IMR-90 (cell line): ENCODE measurements around the gene CHRNB1. TPM values are rescaled to one million over a fixed set of nuclear protein-coding genes. Genes with fewer than 3 reads are reported as not detected.

Source experiments
- ATAC-seq: fragments of 200-7000 bp; cut with Tn5 transposase; 2 replicates; pipeline ENCODE4 v1.9.1; 2020; ENCODE audit warnings: low read depth, mild to moderate bottlenecking, moderate library complexity
- BruUV-seq: library from RNA; stranded (reverse); fragments of 400-500 nt; replicated peaks from 2 replicates; lab custom pipeline; 2021; lab: Mats Ljungman, UMichigan
- CTCF ChIA-PET: fragments of 300-600 bp; formaldehyde crosslinking; extraction: SDS; loops from one replicate; lab custom pipeline; 2021; ENCODE audit warnings: antibody characterized with exemption; lab: Yijun Ruan, JAX
- POLR2A ChIA-PET: fragments of 300-600 bp; sonication (Branson Sonifier 250); formaldehyde crosslinking; loops from one replicate; lab custom pipeline; 2022; ENCODE audit warnings: antibody characterized with exemption; ENCODE audit not compliant: unreplicated experiment; lab: Charles Lee
- DNase-seq: peaks from one replicate; pipeline ENCODE4 v3.0.0; 2013
- H2AFZ ChIP-seq: replicated peaks from 2 replicates; pipeline ENCODE3; 2013; ENCODE audit warnings: low read length, mild to moderate bottlenecking; ENCODE audit not compliant: poor library complexity
- H2AK5ac ChIP-seq: 2 replicates; pipeline ENCODE4 v1.6.1; 2013; ENCODE audit warnings: low read depth, low read length, inconsistent platforms
- H2AK9ac ChIP-seq: replicated peaks from 2 replicates; pipeline ENCODE3; 2013; ENCODE audit warnings: mild to moderate bottlenecking, low read depth, low read length, moderate library complexity; ENCODE audit not compliant: poor library complexity
- H2BK120ac ChIP-seq: 2 replicates; pipeline ENCODE4 v1.6.1; 2013; ENCODE audit warnings: low read depth, low read length, inconsistent platforms
- H2BK15ac ChIP-seq: 3 replicates; pipeline ENCODE4 v1.6.1; 2013; ENCODE audit warnings: low read depth, low read length, inconsistent platforms
- H2BK20ac ChIP-seq: 2 replicates; pipeline ENCODE4 v1.6.1; 2013; ENCODE audit warnings: low read depth, mild to moderate bottlenecking, inconsistent platforms, low read length, moderate library complexity
- H2BK5ac ChIP-seq: 2 replicates; pipeline ENCODE4 v1.6.1; 2013; ENCODE audit warnings: mild to moderate bottlenecking, low read depth, low read length, inconsistent platforms; ENCODE audit not compliant: poor library complexity, severe bottlenecking
- H3K14ac ChIP-seq: replicated peaks from 2 replicates; pipeline ENCODE4 v1.6.1; 2013; ENCODE audit warnings: low read depth, low read length, inconsistent platforms
- H3K18ac ChIP-seq: 2 replicates; pipeline ENCODE4 v1.6.1; 2013; ENCODE audit warnings: low read depth, low read length, control low read depth
- H3K23ac ChIP-seq: 2 replicates; pipeline ENCODE4 v1.6.1; 2013; ENCODE audit warnings: low read depth, low read length, inconsistent platforms
- H3K27ac ChIP-seq: 2 replicates; pipeline ENCODE4 v1.5.1; 2013; ENCODE audit warnings: mild to moderate bottlenecking, control low read depth, low read length; ENCODE audit not compliant: insufficient read depth
- H3K27me3 ChIP-seq: 2 replicates; pipeline ENCODE4 v1.6.1; 2013; ENCODE audit warnings: low read length; ENCODE audit not compliant: control insufficient read depth, insufficient read depth
- H3K36me3 ChIP-seq: 2 replicates; pipeline ENCODE4 v1.6.1; 2013; ENCODE audit warnings: low read length, mixed read lengths; ENCODE audit not compliant: control insufficient read depth, insufficient read depth
- H3K4ac ChIP-seq: 2 replicates; pipeline ENCODE4 v1.6.1; 2013; ENCODE audit warnings: low read depth, low read length, inconsistent platforms
- H3K4me1 ChIP-seq: 2 replicates; pipeline ENCODE4 v1.6.1; 2013; ENCODE audit warnings: low read length, mixed read lengths; ENCODE audit not compliant: control insufficient read depth, insufficient read depth
- H3K4me2 ChIP-seq: 2 replicates; pipeline ENCODE4 v1.6.1; 2013; ENCODE audit warnings: low read depth, mild to moderate bottlenecking, control low read depth, low read length, moderate library complexity
- H3K4me3 ChIP-seq: 2 replicates; pipeline ENCODE4 v1.5.1; 2013; ENCODE audit warnings: low read depth, mild to moderate bottlenecking, control low read depth, low read length, moderate library complexity; ENCODE audit not compliant: insufficient read depth
- H3K56ac ChIP-seq: 2 replicates; pipeline ENCODE4 v1.6.1; 2013; ENCODE audit warnings: low read length, inconsistent platforms; ENCODE audit not compliant: insufficient read depth; ENCODE audit errors: extremely low read depth
- H3K79me1 ChIP-seq, 2 experiments: 2 replicates each; pipeline ENCODE4 v1.6.1; 2013; ENCODE audit warnings: low read length in 2 of 2, inconsistent platforms in 1 of 2, low read depth in 1 of 2
- H3K9ac ChIP-seq: 2 replicates; pipeline ENCODE4 v1.6.1; 2013; ENCODE audit warnings: low read depth, low read length, control low read depth
- H3K9me1 ChIP-seq: 2 replicates; pipeline ENCODE4 v1.6.1; 2013; ENCODE audit warnings: low read length, inconsistent platforms; ENCODE audit not compliant: insufficient read depth
- H3K9me3 ChIP-seq: 2 replicates; pipeline ENCODE4 v1.6.1; 2013; ENCODE audit warnings: low read length; ENCODE audit not compliant: control insufficient read depth, insufficient read depth
- H4K20me1 ChIP-seq: 2 replicates; pipeline ENCODE4 v1.6.1; 2013; ENCODE audit warnings: low read length, inconsistent platforms; ENCODE audit not compliant: insufficient read depth
- H4K5ac ChIP-seq: 2 replicates; pipeline ENCODE4 v1.6.1; 2013; ENCODE audit warnings: mild to moderate bottlenecking, low read depth, low read length, control low read depth
- H4K8ac ChIP-seq, 2 experiments: 2 replicates each; pipeline ENCODE4 v1.6.1; 2013; ENCODE audit warnings: low read depth in 2 of 2, low read length in 2 of 2, control low read depth in 1 of 2, inconsistent platforms in 1 of 2
- H4K91ac ChIP-seq: 2 replicates; pipeline ENCODE4 v1.6.1; 2013; ENCODE audit warnings: low read depth, low read length, inconsistent platforms; ENCODE audit not compliant: insufficient read depth
- FOS ChIP-seq: fragments of 150-350 bp; IDR thresholded peaks from 2 replicates; pipeline ENCODE4 v1.6.1; 2016; ENCODE audit warnings: low read depth, low read length
- MXI1 ChIP-seq: IDR thresholded peaks from 2 replicates; pipeline ENCODE4 v1.6.1; 2012; ENCODE audit warnings: low read depth, mild to moderate bottlenecking, low read length, moderate library complexity, borderline replicate concordance
- NFE2L2 ChIP-seq: fragments of 150-350 bp; IDR thresholded peaks from 2 replicates; pipeline ENCODE4 v1.6.1; 2016; ENCODE audit warnings: low read depth, mild to moderate bottlenecking, low read length
- POLR2A ChIP-seq: IDR thresholded peaks from 2 replicates; pipeline ENCODE4 v1.6.1; 2012; ENCODE audit warnings: mild to moderate bottlenecking, low read depth, low read length
- RFX5 ChIP-seq: IDR thresholded peaks from 2 replicates; pipeline ENCODE4 v1.8.0; 2012; ENCODE audit warnings: low read depth, mild to moderate bottlenecking, low read length, moderate library complexity
- SMC3 ChIP-seq: fragments of 150-350 bp; IDR thresholded peaks from 2 replicates; pipeline ENCODE4 v1.6.1; 2016; ENCODE audit warnings: low read depth, mild to moderate bottlenecking, antibody characterized with exemption, low read length, moderate library complexity
- WGBS, 2 experiments: methylation state at CpG; one replicate each; pipeline versions ENCODE4 v1.1.5 to v1.1.7; 2013; ENCODE audit warnings: missing lambda C conversion rate in 2 of 2; ENCODE audit not compliant: insufficient read length in 1 of 2; ENCODE audit errors: extremely low coverage in 2 of 2; 5-methylcytosine and 5-hydroxymethylcytosine counted together
- dilution Hi-C: fragments of 300-500 bp; cut with HindIII; formaldehyde crosslinking; loops from one replicate; pipeline ENCODE4 v1.14.3; 2018; ENCODE audit warnings: low sequenced_read_pairs; ENCODE audit not compliant: unreplicated experiment
- in situ Hi-C: fragments of 300-500 bp; cut with MboI; formaldehyde crosslinking; loops from 3 replicates; pipeline ENCODE4 v1.14.3; 2019; ENCODE audit warnings: low sequenced_read_pairs, inconsistent platforms, mixed read lengths
- intact Hi-C: fragments of 100-400 bp; cut with micrococcal nuclease; formaldehyde crosslinking; loops from 2 replicates; pipeline ENCODE4 v1.10.0; 2022
- polyA plus RNA-seq, 3 experiments: library from polyadenylated mRNA; depleted of rRNA; stranded (reverse); fragments of >200 nt; gene quantifications; 2 replicates each; pipeline ENCODE4 v1.2.3, GENCODE V29; 2012; ENCODE audit warnings: low replicate concordance in 1 of 3
- total RNA-seq: library from RNA; depleted of rRNA; stranded (reverse); fragments of >200 nt; gene quantifications from 2 replicates; pipeline ENCODE4 v1.2.3, GENCODE V29; 2012
- TF ChIP-seq, protein P1 (sequence below): conservative IDR thresholded peaks from 2 replicates; pipeline ENCODE4 v1.5.1; 2012; ENCODE audit warnings: mild to moderate bottlenecking, low read depth, low read length, improper control_type of control experiment
- TF ChIP-seq, protein P2 (sequence below): fragments of 150-350 bp; IDR thresholded peaks from 2 replicates; pipeline ENCODE4 v1.6.1; 2017; ENCODE audit warnings: mild to moderate bottlenecking, antibody characterized with exemption, low read length, low read depth

CHRNB1 gene
- total and polyA plus RNA-seq, 2 of the 4 experiments (the other 2 are of a cell fraction): 4.3 to 6.0 TPM

DNA sequence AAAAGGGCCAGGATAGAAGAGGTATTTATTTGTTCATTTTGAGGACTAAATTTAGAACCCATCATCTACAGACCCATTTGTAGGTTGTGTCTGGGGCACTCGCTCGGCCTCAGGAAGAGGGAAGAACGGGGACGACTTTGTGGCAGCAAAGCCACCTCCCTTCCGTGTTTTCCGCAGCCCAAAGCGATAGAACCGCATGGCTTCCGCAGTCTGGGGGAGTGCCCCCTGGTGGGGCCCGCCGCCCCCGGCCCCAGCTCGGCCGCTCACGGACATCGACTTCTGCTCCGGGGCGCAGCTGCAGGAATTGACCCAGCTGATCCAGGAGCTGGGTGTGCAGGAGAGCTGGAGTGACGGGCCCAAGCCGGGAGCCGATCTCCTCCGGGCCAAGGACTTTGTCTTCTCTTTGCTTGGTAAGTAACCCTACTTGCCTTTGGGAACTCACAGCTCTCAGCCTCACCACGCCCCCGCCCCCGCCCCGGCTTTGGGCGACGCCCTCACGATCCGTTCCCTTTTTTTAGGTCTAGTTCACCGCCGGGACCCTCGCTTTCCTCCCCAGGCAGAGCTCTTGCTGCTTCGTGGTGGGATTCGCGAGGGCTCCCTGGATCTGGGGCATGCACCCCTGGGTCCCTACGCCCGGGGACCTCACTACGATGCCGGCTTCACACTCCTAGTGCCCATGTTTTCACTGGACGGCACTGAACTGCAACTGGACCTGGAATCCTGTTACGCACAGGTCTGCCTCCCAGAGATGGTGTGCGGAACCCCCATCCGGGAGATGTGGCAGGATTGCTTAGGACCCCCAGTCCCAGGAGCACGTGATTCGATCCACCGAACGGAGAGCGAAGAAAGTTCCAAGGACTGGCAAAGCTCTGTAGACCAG lies 8.9 kb upstream of the CHRNB1 start:
- H2AK5ac ChIP-seq: peak overlapping the region; percentile 74
- peaks cover 3% of the 10 kb centered on the region; the same call in 1 of the 2 replicates for H4K20me1 ChIP-seq
- H3K9me1 ChIP-seq: no peaks in the 10 kb centered on the region
- POLR2A ChIA-PET: no interaction called here
- TF ChIP-seq FOS: no peak
- no peak for TF ChIP-seq NFE2L2
- TF ChIP-seq POLR2A: no peak
- TF ChIP-seq, protein P1, sequence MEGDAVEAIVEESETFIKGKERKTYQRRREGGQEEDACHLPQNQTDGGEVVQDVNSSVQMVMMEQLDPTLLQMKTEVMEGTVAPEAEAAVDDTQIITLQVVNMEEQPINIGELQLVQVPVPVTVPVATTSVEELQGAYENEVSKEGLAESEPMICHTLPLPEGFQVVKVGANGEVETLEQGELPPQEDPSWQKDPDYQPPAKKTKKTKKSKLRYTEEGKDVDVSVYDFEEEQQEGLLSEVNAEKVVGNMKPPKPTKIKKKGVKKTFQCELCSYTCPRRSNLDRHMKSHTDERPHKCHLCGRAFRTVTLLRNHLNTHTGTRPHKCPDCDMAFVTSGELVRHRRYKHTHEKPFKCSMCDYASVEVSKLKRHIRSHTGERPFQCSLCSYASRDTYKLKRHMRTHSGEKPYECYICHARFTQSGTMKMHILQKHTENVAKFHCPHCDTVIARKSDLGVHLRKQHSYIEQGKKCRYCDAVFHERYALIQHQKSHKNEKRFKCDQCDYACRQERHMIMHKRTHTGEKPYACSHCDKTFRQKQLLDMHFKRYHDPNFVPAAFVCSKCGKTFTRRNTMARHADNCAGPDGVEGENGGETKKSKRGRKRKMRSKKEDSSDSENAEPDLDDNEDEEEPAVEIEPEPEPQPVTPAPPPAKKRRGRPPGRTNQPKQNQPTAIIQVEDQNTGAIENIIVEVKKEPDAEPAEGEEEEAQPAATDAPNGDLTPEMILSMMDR: 0 out of 2 replicates have a peak, but pooled peaks have one; percentile 8
- TF ChIP-seq MXI1: no peak
- TF ChIP-seq, protein P2, sequence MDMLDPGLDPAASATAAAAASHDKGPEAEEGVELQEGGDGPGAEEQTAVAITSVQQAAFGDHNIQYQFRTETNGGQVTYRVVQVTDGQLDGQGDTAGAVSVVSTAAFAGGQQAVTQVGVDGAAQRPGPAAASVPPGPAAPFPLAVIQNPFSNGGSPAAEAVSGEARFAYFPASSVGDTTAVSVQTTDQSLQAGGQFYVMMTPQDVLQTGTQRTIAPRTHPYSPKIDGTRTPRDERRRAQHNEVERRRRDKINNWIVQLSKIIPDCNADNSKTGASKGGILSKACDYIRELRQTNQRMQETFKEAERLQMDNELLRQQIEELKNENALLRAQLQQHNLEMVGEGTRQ: no peak
- no peak for TF ChIP-seq RFX5
- no peak for TF ChIP-seq SMC3
- no peak overlapping the region for H2BK15ac ChIP-seq
- H3K79me1 ChIP-seq: peaks cover 0 to 2% of the 10 kb centered on the region in 2 experiments; a peak in 1 of 4 replicates
- ATAC-seq (no peak), DNase-seq (no peak)
- peak overlapping the region; percentile 12; the same call in 1 of the 2 replicates for H3K9ac ChIP-seq
- peaks cover 8% of the 10 kb centered on the region for H3K4me1 ChIP-seq
- H3K27me3 ChIP-seq: peaks cover 30% of the 10 kb centered on the region
- peak overlapping the region; percentile 10; the same call in 1 of the 2 replicates for H4K5ac ChIP-seq
- H2AK9ac ChIP-seq: peak overlapping the region; percentile 18
- intact Hi-C loops: loop anchor here (2.0 to 5.0 kb wide), 2 partner anchors 31 to 84 kb away; partner anchors contain the start of genes KCTD11 and TMEM256
- no TSS peak for BruUV-seq
- H3K23ac ChIP-seq: peak overlapping the region; percentile 54
- peak overlapping the region; percentile 42 to 66; a peak in 3 of 4 replicates for H4K8ac ChIP-seq
- no peak overlapping the region for H2BK20ac ChIP-seq
- H3K36me3 ChIP-seq: no peaks in the 10 kb centered on the region
- H2BK5ac ChIP-seq: no peak overlapping the region
- peak overlapping the region; percentile 10; the same call in 1 of the 2 replicates for H3K4ac ChIP-seq
- H2BK120ac ChIP-seq: no peak overlapping the region
- CTCF ChIA-PET: interaction anchor here (0.8 to 1.9 kb wide), 7 partner anchors 8 to 126 kb away, joined by 3 to 12 read pairs (median 6); partner anchors contain the start of genes SENP3 and TMEM256
- H3K18ac ChIP-seq: no peak overlapping the region
- H3K27ac ChIP-seq: no peak overlapping the region
- 12% methylated on average over 37 of the region's 49 CpGs; no CpG with 5 or more reads in 1 of the 2 experiments for WGBS, 2 experiments
- in situ Hi-C loops: no loop called here
- dilution Hi-C loops: no loop called here
- H3K9me3 ChIP-seq: no peaks in the 10 kb centered on the region
- H3K4me2 ChIP-seq: peak overlapping the region; percentile 68
- peak overlapping the region; percentile 81 for H2AFZ ChIP-seq
- H4K91ac ChIP-seq: no peak overlapping the region
- no peak overlapping the region for H3K56ac ChIP-seq
- peak overlapping the region; percentile 33 for H3K4me3 ChIP-seq
- no peak overlapping the region for H3K14ac ChIP-seq
